OCI-LY3 (cell line): ENCODE data around the gene DCTN2.
"Not testable (repeated sequence)": the region's sequence is repeated elsewhere in the genome, so short reads cannot be mapped to it uniquely, and the experiment has no call there.

Source experiments
- H2AFZ ChIP-seq: fragments of 200-600, 300-600 bp; shearing (Covaris generic); 2 replicates; pipeline ENCODE4 v1.6.0; 2014; ENCODE audit warnings: antibody characterized with exemption, low read depth, low read length
- H3K27ac ChIP-seq: fragments of 200-600, 300-600 bp; sonication (generic); 2 replicates; pipeline ENCODE4 v1.5.1; 2014; ENCODE audit warnings: mild to moderate bottlenecking, low read length, moderate library complexity, mixed read lengths
- H3K27me3 ChIP-seq: fragments of 200-600, 300-600 bp; sonication (generic); 2 replicates; pipeline ENCODE4 v1.6.1; 2014; ENCODE audit warnings: low read depth, low read length, mixed read lengths
- H3K36me3 ChIP-seq: fragments of 200-600, 300-600 bp; sonication (generic); replicated peaks from 2 replicates; pipeline ENCODE3; 2014; ENCODE audit warnings: low read depth, low read length, mixed read lengths
- H3K4me1 ChIP-seq: fragments of 300-600, 200-600 bp; sonication (generic); 2 replicates; pipeline ENCODE4 v1.6.1; 2014; ENCODE audit warnings: low read length, mixed read lengths
- H3K4me2 ChIP-seq: fragments of 200-600, 300-600 bp; sonication (generic); 2 replicates; pipeline ENCODE4 v1.6.1; 2014; ENCODE audit warnings: low read length, mixed read lengths
- H3K4me3 ChIP-seq: fragments of 300-600, 200-600 bp; sonication (generic); 2 replicates; pipeline ENCODE4 v1.5.1; 2014; ENCODE audit warnings: antibody characterized with exemption, mild to moderate bottlenecking, low read length, moderate library complexity
- H3K79me2 ChIP-seq: fragments of 300-600, 200-600 bp; shearing (Covaris generic); 2 replicates; pipeline ENCODE4 v1.6.1; 2014; ENCODE audit warnings: mild to moderate bottlenecking, low read length, mixed read lengths
- H3K9ac ChIP-seq: fragments of 300-600, 200-600 bp; shearing (Covaris generic); 2 replicates; pipeline ENCODE4 v1.6.0; 2014; ENCODE audit warnings: mild to moderate bottlenecking, low read length, moderate library complexity
- H3K9me3 ChIP-seq: fragments of 200-600, 300-600 bp; shearing (Covaris generic); 2 replicates; pipeline ENCODE4 v1.6.1; 2014; ENCODE audit warnings: low read length, mixed read lengths; ENCODE audit not compliant: insufficient read depth
- H4K20me1 ChIP-seq: fragments of 200-600, 300-600 bp; sonication (generic); 2 replicates; pipeline ENCODE4 v1.6.1; 2016; ENCODE audit warnings: low read length, mixed read lengths; ENCODE audit not compliant: insufficient read depth
- EZH2phosphoT487 ChIP-seq: fragments of 200-600 bp; shearing (Covaris generic); IDR thresholded peaks from 2 replicates; pipeline ENCODE4 v1.6.1; 2018; ENCODE audit warnings: antibody characterized with exemption, mixed run types, low read depth
- TF ChIP-seq, protein P1 (sequence below): fragments of 200-600, 300-600 bp; sonication (generic); IDR thresholded peaks from 2 replicates; pipeline ENCODE4 v1.5.1; 2014; ENCODE audit warnings: antibody characterized with exemption, low read length, low read depth

The DCTN2 gene

GRCh38 chr12:57497223-57498131 is 49.5 kb downstream of the DCTN2 start:
- Histone ChIP-seq H3K36me3 (peaks cover 52% of the 10 kb centered on the region), H3K9me3 (no peaks in the 10 kb centered on the region), H2AFZ (no peak overlapping the region), H4K20me1 (no peaks in the 10 kb centered on the region), H3K9ac (no peak overlapping the region), H3K4me3 (no peak overlapping the region), H3K79me2 (peaks cover 4% of the 10 kb centered on the region; the same call in 1 of the 2 replicates), H3K27ac (no peak overlapping the region), H3K4me2 (no peak overlapping the region), H3K27me3 (no peaks in the 10 kb centered on the region), H3K4me1 (no peaks in the 10 kb centered on the region)
- TF ChIP-seq, protein P1, sequence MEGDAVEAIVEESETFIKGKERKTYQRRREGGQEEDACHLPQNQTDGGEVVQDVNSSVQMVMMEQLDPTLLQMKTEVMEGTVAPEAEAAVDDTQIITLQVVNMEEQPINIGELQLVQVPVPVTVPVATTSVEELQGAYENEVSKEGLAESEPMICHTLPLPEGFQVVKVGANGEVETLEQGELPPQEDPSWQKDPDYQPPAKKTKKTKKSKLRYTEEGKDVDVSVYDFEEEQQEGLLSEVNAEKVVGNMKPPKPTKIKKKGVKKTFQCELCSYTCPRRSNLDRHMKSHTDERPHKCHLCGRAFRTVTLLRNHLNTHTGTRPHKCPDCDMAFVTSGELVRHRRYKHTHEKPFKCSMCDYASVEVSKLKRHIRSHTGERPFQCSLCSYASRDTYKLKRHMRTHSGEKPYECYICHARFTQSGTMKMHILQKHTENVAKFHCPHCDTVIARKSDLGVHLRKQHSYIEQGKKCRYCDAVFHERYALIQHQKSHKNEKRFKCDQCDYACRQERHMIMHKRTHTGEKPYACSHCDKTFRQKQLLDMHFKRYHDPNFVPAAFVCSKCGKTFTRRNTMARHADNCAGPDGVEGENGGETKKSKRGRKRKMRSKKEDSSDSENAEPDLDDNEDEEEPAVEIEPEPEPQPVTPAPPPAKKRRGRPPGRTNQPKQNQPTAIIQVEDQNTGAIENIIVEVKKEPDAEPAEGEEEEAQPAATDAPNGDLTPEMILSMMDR = no peak
- no peak for TF ChIP-seq EZH2phosphoT487

- no peaks in the 10 kb centered on the region for H3K4me1 ChIP-seq
- no peak overlapping the region for H3K27ac ChIP-seq
- TF ChIP-seq, protein P1 = no peak
- TF ChIP-seq EZH2phosphoT487 = no peak
- H3K36me3 ChIP-seq = peaks cover 48% of the 10 kb centered on the region
- no peak overlapping the region for H3K4me2 ChIP-seq
- H2AFZ ChIP-seq = no peak overlapping the region
- no peaks in the 10 kb centered on the region for H3K27me3 ChIP-seq
- no peaks in the 10 kb centered on the region for H3K9me3 ChIP-seq
- H3K9ac ChIP-seq = no peak overlapping the region
- H3K79me2 ChIP-seq = peaks cover 4% of the 10 kb centered on the region; the same call in 1 of the 2 replicates
- H4K20me1 ChIP-seq = no peaks in the 10 kb centered on the region
- no peak overlapping the region for H3K4me3 ChIP-seq
These were observed 50.2 kb downstream of the DCTN2 start for GRCh38 chr12:57496822-57497221.

- H3K9me3 ChIP-seq, H4K20me1 ChIP-seq, H3K27ac ChIP-seq, H3K4me2 ChIP-seq, H3K9ac ChIP-seq, H3K4me1 ChIP-seq, H3K27me3 ChIP-seq, H3K79me2 ChIP-seq, H3K4me3 ChIP-seq, H2AFZ ChIP-seq: not testable (repeated sequence)
- H3K36me3 ChIP-seq = peaks cover 48% of the 10 kb centered on the region
These were observed 51.8 kb downstream of the DCTN2 start for GRCh38 chr12:57495051-57495701.

DNA sequence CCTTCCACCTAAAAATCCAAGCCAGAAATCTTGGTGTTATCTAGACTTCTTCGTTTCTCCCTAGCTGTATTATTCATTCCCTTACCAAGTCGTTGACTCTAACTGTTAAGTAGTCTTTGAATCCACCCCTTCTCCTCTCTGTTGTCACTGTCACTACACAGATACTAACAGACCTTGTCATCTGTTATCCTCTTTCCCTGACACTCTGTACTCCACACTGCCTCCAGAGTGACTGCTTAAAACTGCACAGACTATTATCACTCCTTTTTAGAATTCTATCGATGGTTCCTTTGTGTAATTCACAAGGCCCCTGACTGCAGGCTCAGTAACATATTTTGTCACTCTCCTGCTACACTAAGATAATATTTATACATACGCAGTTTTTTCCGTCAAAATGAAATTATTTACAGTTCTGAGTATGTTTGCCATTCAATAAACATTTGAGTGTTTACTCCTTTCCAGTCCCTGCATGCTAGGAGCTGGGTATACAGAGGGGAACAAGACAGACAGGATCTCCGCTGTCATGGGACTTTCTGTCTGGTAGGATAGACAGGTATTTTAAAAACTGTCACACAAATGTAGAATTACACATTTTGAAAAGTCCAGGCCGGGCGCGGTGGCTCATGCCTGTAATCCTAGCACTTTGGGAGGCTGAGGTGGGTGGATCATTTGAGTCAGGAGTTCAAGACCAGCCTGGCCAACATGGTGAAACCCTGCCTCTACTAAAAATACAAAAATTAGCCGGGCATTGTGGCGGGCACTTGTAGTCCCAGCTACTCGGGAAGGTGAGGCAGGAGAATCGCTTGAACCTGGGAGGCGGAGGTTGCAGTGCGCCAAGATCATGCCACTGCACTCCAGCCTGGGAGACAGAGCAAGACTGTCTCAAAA is 55.4 kb downstream of the DCTN2 start:
- Histone ChIP-seq H3K79me2 (peaks cover 26% of the 10 kb centered on the region), H3K9ac (no peak overlapping the region), H3K4me2 (no peak overlapping the region), H2AFZ (no peak overlapping the region), H4K20me1 (no peaks in the 10 kb centered on the region), H3K27ac (no peak overlapping the region), H3K9me3 (no peaks in the 10 kb centered on the region), H3K27me3 (no peaks in the 10 kb centered on the region), H3K36me3 (peaks cover 33% of the 10 kb centered on the region), H3K4me3 (no peak overlapping the region), H3K4me1 (peaks cover 12% of the 10 kb centered on the region)
- no peak for TF ChIP-seq EZH2phosphoT487
- TF ChIP-seq, protein P1 = no peak
